Left lobe of liver (tissue), 2 donors: ENCODE measurements around the gene BLTP3A. TPM values are rescaled to one million over a fixed set of nuclear protein-coding genes. Genes with fewer than 3 reads are reported as not detected.
"Not testable (repeated sequence)": the region's sequence is repeated elsewhere in the genome, so short reads cannot be mapped to it uniquely, and the experiment has no call there.

ENCODE experiments used
- ATAC-seq: fragments of 200-7000 bp; cut with Tn5 transposase; one replicate; pipeline ENCODE4 v1.9.1; 2020; ENCODE audit warnings: mild to moderate bottlenecking, moderate library complexity
- DNase-seq: peaks from one replicate; pipeline ENCODE4 v3.0.0-alpha.2; 2020; ENCODE audit warnings: low spot score
- total RNA-seq: library from RNA; stranded (reverse); gene quantifications from one replicate; pipeline ENCODE4 v1.2.1, GENCODE V29; 2021
- donor health status: DM: no; HTN: no; CAD: no; lungs with moderate emphysema.
- donor health status: DM: no; HTN: yes; CAD: no.

BLTP3A gene, protein sequence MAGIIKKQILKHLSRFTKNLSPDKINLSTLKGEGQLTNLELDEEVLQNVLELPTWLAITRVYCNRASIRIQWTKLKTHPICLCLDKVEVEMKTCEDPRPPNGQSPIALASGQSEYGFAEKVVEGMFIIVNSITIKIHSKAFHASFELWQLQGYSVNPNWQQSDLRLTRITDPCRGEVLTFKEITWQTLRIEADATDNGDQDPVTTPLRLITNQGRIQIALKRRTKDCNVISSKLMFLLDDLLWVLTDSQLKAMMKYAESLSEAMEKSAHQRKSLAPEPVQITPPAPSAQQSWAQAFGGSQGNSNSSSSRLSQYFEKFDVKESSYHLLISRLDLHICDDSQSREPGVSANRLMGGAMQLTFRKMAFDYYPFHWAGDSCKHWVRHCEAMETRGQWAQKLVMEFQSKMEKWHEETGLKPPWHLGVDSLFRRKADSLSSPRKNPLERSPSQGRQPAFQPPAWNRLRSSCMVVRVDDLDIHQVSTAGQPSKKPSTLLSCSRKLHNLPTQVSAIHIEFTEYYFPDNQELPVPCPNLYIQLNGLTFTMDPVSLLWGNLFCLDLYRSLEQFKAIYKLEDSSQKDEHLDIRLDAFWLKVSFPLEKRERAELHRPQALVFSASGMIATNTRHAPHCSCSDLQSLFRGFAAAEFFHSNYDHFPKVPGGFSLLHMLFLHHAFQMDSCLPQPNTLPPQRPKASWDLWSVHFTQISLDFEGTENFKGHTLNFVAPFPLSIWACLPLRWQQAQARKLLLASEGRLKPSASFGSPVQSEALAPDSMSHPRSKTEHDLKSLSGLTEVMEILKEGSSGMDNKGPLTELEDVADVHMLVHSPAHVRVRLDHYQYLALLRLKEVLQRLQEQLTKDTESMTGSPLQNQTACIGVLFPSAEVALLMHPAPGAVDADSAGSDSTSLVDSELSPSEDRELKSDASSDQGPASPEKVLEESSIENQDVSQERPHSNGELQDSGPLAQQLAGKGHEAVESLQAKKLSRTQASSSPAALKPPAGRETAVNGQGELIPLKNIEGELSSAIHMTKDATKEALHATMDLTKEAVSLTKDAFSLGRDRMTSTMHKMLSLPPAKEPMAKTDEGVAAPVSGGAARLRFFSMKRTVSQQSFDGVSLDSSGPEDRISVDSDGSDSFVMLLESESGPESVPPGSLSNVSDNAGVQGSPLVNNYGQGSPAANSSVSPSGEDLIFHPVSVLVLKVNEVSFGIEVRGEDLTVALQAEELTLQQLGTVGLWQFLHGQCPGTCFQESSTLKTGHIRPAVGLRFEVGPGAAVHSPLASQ (N-terminal part only)
- total RNA-seq: 5.6 TPM

DNA sequence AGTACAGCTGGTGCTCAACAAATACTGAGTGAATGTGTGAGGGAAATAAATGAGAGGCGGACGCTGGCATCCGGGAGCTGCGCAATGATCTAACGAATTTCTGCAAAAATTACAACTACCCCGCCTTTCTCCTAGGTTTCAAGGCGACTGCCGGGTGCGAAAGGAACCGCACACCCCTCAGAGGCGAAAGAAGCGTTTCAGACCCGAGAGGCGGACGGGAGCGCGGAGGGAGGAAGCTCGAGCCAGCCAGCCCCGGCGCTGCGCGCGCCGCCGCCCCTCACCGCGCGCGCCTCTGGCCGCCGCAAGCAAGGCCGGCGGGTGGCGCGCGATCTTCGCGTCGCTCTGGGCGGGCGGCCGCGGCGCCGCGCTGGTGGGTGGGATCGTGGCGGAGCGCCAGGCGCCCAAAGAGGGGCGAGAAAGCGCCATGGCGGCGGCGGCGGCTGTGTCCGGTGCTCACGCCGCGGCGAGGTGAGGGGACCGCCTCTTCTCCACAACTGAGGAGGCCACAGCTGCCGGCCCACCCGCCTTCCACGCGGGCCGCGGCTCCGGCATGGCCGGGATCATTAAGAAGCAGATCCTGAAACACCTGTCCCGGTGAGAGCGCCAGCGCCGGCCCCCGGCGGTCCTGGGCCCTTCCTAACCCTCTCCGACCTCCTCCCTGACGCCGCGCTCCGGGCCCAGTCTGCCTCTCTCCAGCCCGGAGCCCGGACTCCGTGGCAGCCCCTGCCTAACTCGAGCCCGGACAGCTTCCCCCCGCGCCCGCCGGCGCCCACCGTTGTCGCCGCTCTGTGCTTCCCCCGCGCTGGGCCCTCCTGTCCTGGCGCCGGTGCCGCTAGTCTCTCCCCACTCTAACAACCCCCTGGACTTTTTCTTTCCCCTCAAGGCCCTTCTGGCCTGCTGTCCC is at the start of gene BLTP3A:
BLTP3A (plus strand) TSS at position 383 of the 904 bp plus-strand sequence; CDS start at position 551, 168 bp downstream.
- peak; percentile 93 for ATAC-seq
- DNase-seq: peak; percentile 81

DNA sequence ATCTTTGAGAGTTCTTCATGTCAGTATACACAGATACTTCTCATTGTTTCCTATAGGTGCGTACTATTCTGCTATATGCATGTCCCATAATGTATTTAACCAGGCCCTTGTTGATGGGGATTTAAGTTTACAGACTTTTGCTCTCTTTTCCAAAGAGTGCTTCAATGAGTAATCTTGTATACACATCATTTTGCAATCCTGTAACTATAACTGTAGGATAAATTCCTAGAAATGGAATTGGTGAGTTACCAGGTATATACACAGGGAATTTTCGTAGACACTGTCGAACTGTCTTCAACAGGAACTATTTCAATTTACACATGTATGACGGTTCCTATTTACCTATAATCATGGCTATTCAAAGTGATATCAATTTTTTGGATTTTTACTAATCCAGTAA is 49.8 kb upstream of the BLTP3A start:
- DNase-seq (no peak), ATAC-seq (no peak)

DNA sequence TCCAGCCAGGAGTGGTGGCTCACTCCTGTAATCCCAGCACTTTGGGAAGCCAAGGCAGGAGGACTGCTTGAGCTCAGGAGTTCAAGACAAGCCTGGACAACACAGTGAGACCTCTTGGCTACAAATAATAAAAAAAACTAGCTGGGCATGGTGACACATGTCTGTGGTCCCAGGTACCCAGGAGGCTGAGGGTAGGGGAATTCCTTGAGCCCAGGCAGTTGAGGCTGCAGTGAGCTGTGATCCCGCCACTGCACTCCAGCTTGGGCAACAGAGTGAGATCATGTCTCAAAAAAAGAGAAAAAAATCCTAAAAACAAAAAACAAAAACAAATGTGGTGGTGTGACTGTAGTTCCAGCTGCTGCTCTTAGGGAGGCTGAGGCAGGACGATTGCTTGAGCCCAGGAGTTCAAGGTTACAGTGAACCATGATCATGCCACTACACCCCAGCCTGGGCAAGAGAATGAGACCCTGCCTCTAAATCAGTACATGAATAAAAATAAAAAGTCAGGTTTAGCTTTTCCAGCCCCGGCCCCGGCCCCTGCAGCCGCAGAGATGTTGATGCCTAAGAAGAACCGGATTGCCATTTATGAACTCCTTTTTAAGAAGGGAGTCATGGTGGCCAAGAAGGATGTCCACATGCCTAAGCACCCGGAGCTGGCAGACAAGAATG is 48.1 kb upstream of the BLTP3A start:
- DNase-seq (no peak), ATAC-seq (no peak)

DNA sequence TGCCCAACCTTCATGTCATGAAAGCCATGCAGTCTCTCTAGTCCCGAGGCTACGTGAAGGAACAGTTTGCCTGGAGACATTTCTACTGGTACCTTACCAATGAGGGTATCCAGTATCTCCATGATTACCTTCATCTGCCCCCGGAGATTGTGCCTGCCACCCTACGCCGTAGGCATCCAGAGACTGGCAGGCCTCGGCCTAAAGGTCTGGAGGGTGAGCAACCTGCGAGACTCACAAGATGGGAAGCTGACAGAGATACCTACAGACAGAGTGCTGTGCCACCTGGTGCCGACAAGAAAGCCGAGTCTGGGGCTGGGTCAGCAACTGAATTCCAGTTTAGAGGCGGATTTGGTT is 47.6 kb upstream of the BLTP3A start:
- DNase-seq, ATAC-seq: not testable (repeated sequence)

DNA sequence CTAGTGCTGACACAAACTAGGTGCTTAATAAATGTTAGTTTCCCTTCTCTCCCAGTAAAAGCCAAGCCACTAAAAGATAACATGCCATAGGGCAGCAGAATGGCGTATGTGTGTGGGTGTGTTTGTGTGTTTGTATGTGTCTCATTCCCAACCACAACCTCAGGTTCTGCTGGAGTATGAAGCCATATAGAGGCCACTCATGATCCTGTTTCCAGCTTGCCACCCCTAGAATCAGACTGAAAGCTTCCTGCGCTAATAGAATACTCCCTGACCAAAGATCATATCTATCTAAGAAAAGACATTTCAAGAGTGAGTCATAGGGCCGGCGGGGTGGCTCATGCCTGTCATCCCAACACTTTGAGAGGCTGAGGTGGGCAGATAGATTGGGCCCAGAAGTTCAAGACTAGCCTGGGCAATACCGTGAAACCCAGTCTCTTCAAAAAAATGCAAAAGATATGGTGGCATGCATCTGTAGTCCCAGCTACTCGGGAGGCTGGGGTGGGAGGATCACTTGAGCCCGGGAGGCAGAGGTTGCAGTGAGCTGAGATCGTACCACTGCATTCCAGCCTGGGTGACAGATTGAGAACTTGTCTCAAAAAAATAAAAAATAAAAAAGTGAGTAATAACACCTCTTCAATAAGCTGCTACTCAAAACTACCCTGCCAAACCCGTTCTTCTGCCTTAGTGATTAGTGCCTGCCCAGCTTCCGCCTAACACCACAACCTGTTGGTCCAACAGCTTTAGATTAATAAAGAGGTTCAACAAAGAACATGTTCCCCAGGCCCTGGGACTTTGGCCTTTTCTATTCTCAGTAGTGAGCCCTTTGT is 46.4 kb upstream of the BLTP3A start:
- ATAC-seq (peak; percentile 71), DNase-seq (no peak)

DNA sequence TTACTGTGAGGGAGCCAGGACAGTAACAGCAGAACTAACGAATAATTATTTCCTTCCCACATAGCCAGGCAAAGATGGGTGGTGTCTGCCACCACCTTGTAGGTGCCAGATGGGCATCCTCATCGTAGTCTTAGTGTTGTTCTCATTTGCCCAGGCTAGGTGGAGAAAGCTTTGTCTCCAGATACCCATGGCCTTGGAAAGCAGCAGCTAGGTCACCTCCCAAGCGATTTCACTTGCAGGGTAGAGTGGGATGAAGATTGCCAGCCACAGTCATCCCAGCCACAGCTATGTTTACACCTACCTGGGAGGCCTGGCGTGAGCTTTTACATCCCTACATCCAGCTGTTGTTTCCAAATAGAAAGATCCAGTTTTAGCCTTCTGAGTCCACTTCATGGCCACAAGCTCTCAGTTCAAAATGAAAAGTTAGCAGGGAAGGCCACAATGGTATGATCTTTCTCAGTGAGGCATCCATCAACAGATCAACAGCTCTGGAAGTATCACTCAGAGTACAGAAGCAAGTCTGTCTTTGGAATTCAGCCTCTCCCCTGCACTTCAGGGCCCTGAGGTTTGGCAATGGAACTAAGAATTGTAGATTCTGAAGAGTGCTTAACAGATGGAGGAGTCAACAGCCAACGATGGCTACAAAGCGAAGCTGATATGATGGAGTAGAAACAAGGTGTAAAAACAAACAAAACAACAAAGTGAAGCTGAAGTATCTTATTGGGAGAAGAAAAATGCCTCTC is 45.6 kb upstream of the BLTP3A start:
- ATAC-seq (no peak), DNase-seq (no peak)

DNA sequence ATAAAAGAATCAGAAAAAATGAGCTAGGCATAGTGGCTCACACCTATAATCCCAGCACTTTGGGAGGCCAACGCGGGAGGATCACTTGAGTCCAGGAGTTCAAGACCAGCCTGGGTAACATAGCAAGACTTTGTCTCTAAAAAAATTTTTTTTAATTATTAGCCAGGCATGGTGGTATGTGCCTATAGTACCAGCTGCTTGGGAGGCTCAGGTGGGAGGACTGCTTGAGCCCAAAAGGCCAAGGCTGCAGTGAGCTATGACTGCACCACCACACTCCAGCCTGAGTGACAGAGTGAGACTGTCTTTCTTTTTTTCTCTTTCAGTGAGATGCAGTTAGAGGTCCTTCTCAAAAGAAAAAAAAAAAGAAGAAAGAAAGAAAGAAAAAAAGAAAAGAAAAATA is 43.1 kb upstream of the BLTP3A start:
- ATAC-seq: no peak
- no peak for DNase-seq

DNA sequence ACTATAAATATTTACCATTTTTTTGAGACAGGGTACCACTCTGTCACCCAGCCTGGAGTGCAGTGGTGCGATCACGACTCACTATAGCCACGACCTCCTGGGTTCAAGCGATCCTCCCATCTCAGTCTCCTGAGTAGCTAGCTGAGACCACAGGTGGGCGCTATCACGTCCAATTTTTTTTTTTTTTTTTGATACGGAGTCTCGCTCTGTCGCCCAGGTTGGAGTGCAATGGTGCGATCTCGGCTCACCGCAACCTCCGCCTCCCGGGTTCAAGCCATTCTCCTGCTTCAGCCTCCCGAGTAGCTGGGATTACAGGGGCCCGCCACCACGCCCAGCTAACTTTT is 35.4 kb upstream of the BLTP3A start:
- ATAC-seq: peak; percentile 45
- not testable (repeated sequence) for DNase-seq

DNA sequence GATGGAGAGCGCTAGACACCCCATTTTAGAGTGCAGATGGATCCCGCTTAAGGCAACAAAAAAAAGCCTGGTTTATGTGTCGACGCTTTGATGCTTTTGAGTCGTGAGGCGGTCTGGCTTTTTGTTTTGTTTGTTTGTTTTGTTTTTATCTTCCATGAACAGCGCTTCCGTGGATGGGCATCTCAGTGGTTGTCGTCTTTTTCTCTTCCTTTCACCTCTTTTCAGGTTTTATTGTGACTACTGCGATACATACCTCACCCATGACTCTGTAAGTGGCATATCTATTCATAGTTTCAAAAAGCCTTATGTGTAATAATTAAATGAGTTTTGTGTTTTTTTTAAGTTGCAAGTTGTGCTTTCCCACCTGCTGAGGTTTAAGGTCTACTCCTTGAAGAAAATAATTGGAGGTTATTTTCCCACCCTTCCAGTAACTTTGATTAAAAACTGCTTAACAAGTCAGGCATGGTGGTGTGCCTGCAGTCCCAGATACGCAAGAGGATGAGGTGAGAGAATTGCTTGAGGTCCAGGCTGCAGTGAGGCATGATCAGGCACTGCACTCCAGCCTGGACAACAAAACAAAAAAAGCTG is 34.1 kb upstream of the BLTP3A start:
- DNase-seq (peak; percentile 30), ATAC-seq (no peak)

DNA sequence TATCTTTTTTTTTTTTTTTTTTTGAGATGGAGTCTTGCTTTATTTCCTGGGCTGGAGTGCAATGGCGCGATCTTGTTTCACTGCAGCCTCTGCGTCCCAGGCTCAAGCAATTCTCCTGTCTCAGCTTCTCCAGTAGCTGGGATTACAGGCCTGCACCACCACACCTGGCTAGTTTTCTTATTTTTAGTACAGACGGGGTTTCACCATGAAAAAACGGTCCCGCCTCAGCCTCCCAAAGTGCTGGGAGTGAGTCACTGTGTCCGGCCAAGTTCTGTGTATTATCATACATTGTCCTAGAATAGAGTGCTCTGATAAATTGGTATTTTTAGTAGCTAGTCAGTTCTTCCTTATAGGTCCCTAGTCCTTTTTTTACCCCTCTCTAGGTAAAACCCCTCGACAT is 31.8 kb upstream of the BLTP3A start:
- ATAC-seq: no peak
- peak; percentile 6 for DNase-seq

DNA sequence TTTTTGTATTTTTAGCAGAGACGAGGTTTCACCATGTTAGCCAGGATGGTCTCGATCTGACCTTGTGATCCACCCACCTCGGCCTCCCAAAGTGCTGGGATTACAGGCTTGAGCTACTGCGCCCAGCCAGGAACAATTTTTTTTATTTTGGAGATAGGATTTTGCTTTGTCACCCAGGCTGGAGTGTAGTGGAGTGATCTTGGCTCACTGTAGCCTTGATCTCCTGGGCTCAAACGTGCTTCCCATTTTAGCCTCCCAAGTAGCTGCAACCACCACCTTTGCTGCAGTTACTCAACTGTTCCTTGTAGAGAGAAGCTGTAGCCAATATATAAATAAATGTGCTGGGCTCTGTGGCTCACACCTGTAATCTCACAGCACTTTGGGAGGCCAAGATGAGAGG is 30.2 kb upstream of the BLTP3A start:
- DNase-seq, ATAC-seq: not testable (repeated sequence)

DNA sequence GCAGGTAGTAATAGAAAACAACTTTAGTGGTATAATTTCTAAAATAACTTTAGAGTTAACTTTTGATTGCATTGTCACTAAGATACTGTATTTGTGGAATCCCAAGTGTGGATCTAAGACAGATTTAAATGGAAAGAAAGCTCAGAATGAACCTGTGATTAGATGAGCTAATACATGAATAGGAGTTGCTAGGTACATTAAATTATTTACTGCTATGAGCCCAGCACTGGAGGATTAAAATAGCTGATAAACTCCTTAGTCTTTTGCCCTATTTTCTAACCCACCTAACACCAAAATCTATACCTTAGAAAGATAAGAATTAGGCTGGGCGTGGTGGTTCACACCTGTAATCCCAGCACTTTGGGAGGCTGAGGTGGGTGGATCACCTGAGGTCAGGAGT is 23.7 kb upstream of the BLTP3A start:
- DNase-seq (no peak), ATAC-seq (no peak)

DNA sequence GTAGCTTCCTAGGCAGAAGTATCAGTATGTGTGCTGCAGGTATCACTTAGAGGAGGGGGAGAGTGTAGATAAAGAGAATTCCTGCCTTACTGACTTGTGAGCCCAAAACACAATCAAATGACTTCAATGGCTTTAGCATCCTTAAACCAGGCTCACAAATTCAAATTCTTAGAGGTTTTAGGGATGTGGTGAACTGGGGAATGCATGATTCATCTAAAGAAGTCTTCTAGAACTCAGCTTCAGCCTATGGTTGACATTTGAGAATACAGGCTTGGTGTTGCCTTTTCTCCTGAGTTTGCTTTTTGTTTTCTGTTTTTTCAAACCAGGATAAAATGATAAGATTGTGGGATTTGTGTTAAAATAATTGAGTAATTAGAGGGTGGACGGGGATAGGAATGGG is 20.2 kb upstream of the BLTP3A start:
- no peak for ATAC-seq
- DNase-seq: no peak

DNA sequence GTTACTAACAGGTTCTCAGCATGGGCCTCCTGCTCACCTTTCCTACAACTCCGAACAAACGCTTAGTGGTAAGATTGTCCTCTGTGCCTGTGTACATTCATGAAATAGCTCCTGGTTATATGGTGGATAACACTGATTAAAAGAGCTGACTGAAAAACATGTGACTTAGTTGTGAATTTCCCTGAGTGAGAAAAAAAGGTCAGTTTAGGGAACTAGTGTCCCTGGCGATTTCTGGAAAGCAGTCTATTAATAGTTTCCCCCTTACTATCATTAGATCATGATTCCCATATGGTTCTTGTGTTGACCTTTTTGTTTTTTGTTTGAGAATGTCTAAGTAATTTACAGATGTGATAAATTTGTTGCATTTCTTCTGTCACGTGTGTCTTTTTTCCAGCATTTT is 18.9 kb upstream of the BLTP3A start:
- ATAC-seq (no peak), DNase-seq (no peak)

DNA sequence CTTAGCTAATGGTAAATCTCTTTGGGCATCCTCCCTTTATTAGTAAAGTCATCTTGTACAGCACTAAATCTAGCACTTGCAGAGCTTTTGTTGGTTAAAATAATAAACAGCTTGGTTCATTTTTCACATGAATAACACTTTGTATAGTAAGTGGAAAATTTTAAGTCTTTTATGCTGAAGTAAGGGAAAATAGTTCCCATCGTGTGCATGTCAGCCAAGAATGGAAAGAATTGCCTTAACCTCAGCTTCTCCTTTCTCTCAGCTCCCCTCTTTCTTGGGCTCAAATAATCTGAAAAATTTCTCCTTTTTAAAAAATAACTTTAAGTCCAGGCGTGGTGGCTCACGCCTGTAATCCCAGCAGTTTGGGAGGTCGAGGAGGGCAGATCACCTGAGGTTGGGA is 18.0 kb upstream of the BLTP3A start:
- DNase-seq: no peak
- no peak for ATAC-seq

DNA sequence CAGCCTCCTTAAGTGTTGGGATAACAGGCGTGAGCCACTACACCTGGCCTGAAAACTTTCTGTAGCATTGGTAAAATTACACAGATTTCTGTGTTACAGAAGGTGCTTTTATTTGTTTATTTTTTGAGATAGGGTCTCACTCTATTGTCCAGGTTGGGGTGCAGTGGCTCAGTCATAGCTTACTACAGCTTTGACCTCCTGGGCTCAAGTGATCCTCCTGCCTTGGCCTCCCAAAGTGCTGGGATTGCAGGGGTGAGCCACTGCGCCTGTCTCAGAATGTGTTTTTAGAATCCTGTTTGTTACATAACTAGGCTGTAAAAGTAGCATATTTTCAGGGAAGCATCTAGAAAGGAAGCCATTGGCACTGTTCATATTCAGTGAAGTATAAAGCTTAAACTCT is 16.9 kb upstream of the BLTP3A start:
- DNase-seq (no peak), ATAC-seq (no peak)

DNA sequence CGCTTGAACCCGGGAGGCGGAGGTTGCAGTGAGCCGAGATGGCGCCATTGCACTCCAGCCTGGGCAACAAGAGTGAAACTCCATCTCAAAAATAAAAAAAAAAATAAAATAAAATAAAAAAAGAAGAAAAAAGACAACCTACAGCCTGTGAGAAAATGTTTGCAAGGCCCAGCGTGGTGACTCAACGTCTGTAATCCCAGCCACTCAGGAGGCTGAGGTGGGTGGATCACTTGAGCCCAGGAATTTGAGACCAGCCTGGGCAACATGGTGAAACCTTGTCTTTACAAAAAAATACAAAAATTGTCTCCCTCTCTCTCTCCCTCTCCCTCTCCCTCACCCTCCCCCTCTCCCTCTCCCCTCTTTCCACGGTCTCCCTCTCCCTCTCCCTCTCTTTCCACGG is 6.5 kb upstream of the BLTP3A start:
- not testable (repeated sequence) for DNase-seq, ATAC-seq

DNA sequence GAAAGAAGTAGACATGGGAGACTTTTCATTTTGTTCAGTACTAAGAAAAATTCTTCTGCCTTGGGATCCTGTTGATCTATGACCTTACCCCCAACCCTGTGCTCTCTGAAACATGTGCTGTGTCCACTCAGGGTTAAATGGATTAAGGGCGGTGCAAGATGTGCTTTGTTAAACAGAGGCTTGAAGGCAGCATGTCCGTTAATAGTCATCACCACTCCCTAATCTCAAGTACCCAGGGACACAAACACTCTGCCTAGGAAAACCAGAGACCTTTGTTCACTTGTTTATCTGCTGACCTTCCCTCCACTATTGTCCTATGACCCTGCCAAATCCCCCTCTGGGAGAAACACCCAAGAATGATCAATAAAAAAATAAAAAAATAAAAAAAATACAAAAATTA is 4.7 kb upstream of the BLTP3A start:
- ATAC-seq: not testable (repeated sequence)

More for the DNA sequence above, 4.7 kb upstream of the BLTP3A start:
- DNase-seq: not testable (repeated sequence)
